ENCODE data around the gene SORBS1.

GRCh38 chr10:95293631-95294030, 267.5 kb downstream of the SORBS1 start:
- TF ChIP-seq EZH2 (IDR thresholded peaks at IDR 0.05; ENCODE audit: borderline replicate concordance, insufficient read depth, low read depth, low read length, poor library complexity, severe bottlenecking), result no peak
- TF ChIP-seq, protein P1, sequence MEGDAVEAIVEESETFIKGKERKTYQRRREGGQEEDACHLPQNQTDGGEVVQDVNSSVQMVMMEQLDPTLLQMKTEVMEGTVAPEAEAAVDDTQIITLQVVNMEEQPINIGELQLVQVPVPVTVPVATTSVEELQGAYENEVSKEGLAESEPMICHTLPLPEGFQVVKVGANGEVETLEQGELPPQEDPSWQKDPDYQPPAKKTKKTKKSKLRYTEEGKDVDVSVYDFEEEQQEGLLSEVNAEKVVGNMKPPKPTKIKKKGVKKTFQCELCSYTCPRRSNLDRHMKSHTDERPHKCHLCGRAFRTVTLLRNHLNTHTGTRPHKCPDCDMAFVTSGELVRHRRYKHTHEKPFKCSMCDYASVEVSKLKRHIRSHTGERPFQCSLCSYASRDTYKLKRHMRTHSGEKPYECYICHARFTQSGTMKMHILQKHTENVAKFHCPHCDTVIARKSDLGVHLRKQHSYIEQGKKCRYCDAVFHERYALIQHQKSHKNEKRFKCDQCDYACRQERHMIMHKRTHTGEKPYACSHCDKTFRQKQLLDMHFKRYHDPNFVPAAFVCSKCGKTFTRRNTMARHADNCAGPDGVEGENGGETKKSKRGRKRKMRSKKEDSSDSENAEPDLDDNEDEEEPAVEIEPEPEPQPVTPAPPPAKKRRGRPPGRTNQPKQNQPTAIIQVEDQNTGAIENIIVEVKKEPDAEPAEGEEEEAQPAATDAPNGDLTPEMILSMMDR (IDR thresholded peaks at IDR 0.05), result no peak
